H1 (cell line): Measurements from ENCODE around the gene LRFN3. TPM values are rescaled to one million over a fixed set of nuclear protein-coding genes. Genes with fewer than 3 reads are reported as not detected.

Experiments used
- CTCF ChIA-PET: fragments of 300-600 bp; sonication (Branson Sonifier 250); formaldehyde crosslinking; loops from one replicate; lab custom pipeline; 2021; ENCODE audit not compliant: partially characterized antibody; lab: Charles Lee
- POLR2A ChIA-PET: fragments of 300-600 bp; sonication (Branson Sonifier 250); formaldehyde crosslinking; loops from one replicate; lab custom pipeline; 2021; ENCODE audit warnings: inconsistent platforms; ENCODE audit not compliant: partially characterized antibody; lab: Charles Lee
- DNase-seq, 2 experiments: peaks; one replicate each; pipeline versions ENCODE4 v3.0.0 to v3.0.0-alpha.2; 2010 to 2022; ENCODE audit warnings: low spot score in 2 of 2, low read depth in 1 of 2, mixed read lengths in 1 of 2
- FAIRE-seq: peaks from 2 replicates; lab custom pipeline; 2011; peaks lifted over from hg19 to GRCh38; lab: Jason Lieb, UNC
- H2AFZ ChIP-seq: 2 replicates; pipeline ENCODE4 v1.8.1; 2012; ENCODE audit warnings: low read length, inconsistent platforms
- H2AK5ac ChIP-seq: 2 replicates; pipeline ENCODE4 v1.6.1; 2013; ENCODE audit warnings: low read depth, low read length
- H2BK120ac ChIP-seq: replicated peaks from 2 replicates; pipeline ENCODE3; 2013; ENCODE audit warnings: low read depth, low read length, inconsistent platforms
- H2BK12ac ChIP-seq: 2 replicates; pipeline ENCODE4 v1.6.1; 2013; ENCODE audit warnings: low read depth, low read length
- H2BK15ac ChIP-seq: 2 replicates; pipeline ENCODE4 v1.6.1; 2013; ENCODE audit warnings: low read length
- H2BK20ac ChIP-seq: 2 replicates; pipeline ENCODE4 v1.6.1; 2013; ENCODE audit warnings: low read length
- H2BK5ac ChIP-seq: 2 replicates; pipeline ENCODE4 v1.6.1; 2013; ENCODE audit warnings: low read depth, low read length
- H3K14ac ChIP-seq: 2 replicates; pipeline ENCODE4 v1.6.1; 2013; ENCODE audit warnings: inconsistent platforms; ENCODE audit not compliant: insufficient read length
- H3K18ac ChIP-seq: 2 replicates; pipeline ENCODE4 v1.6.1; 2013; ENCODE audit warnings: low read length; ENCODE audit errors: extremely low read depth
- H3K23ac ChIP-seq: 2 replicates; pipeline ENCODE4 v1.6.1; 2013; ENCODE audit warnings: inconsistent platforms; ENCODE audit not compliant: insufficient read length
- H3K23me2 ChIP-seq: 2 replicates; pipeline ENCODE4 v1.6.1; 2013; ENCODE audit warnings: low read depth, low read length
- H3K27ac ChIP-seq: 2 replicates; pipeline ENCODE4 v1.6.1; 2011; ENCODE audit warnings: low read depth, low read length, inconsistent platforms
- H3K27me3 ChIP-seq, 4 experiments: replicated peaks in 1 of 4; 1 replicate in 1 of 4; 2 replicates in 3 of 4; pipeline versions ENCODE4 v1.6.1 to v1.8.1; 2011 to 2013; ENCODE audit warnings: low read length in 3 of 4, mild to moderate bottlenecking in 3 of 4, inconsistent platforms in 2 of 4, mixed read lengths in 2 of 4, moderate library complexity in 1 of 4; ENCODE audit not compliant: control insufficient read depth in 3 of 4, insufficient read depth in 3 of 4; ENCODE audit errors: extremely low read depth in 1 of 4
- H3K36me3 ChIP-seq, 4 experiments: 2 replicates each; pipeline versions ENCODE4 v1.6.1 to v1.8.1; 2011 to 2013; ENCODE audit warnings: mild to moderate bottlenecking in 4 of 4, low read length in 3 of 4, moderate library complexity in 2 of 4, control low read depth in 1 of 4, inconsistent platforms in 1 of 4; ENCODE audit not compliant: insufficient read depth in 4 of 4, control insufficient read depth in 2 of 4
- H3K4ac ChIP-seq: replicated peaks from 2 replicates; pipeline ENCODE3; 2013; ENCODE audit warnings: low read length, low read depth, mixed read lengths, inconsistent platforms; ENCODE audit not compliant: insufficient read length
- H3K4me1 ChIP-seq, 4 experiments: replicated peaks in 1 of 4; 1 replicate in 1 of 4; 2 replicates in 3 of 4; pipeline versions ENCODE4 v1.6.1 to v1.8.1; 2011 to 2013; ENCODE audit warnings: low read length in 3 of 4, inconsistent platforms in 2 of 4, mixed read lengths in 1 of 4; ENCODE audit not compliant: insufficient read depth in 4 of 4, control insufficient read depth in 3 of 4
- H3K4me2 ChIP-seq, 2 experiments: 2 replicates each; pipeline versions ENCODE4 v1.6.1 to v1.8.1; 2011 to 2013; ENCODE audit warnings: low read depth in 2 of 2, low read length in 2 of 2, control low read depth in 1 of 2, inconsistent platforms in 1 of 2, mild to moderate bottlenecking in 1 of 2; ENCODE audit not compliant: insufficient read depth in 1 of 2
- H3K4me3 ChIP-seq, 4 experiments: fragments of 200-600, 300-600 bp in 1 of 4; sonication (generic), shearing (Covaris generic), sonication (Bioruptor Twin) in 1 of 4; 2 replicates each; pipeline versions ENCODE4 v1.5.1 to v1.8.1; 2011 to 2016; ENCODE audit warnings: low read length in 4 of 4, low read depth in 3 of 4, control low read depth in 2 of 4, inconsistent platforms in 2 of 4, mild to moderate bottlenecking in 2 of 4, mixed read lengths in 1 of 4, moderate library complexity in 1 of 4; ENCODE audit not compliant: insufficient read depth in 2 of 4; ENCODE audit errors: extremely low read depth in 1 of 4
- H3K56ac ChIP-seq: replicated peaks from 2 replicates; pipeline ENCODE3; 2013; ENCODE audit warnings: low read depth, mild to moderate bottlenecking, mixed read lengths, low read length, inconsistent platforms; ENCODE audit not compliant: insufficient read length
- H3K79me1 ChIP-seq: 2 replicates; pipeline ENCODE4 v1.6.1; 2013; ENCODE audit warnings: low read depth, low read length, control low read depth
- H3K79me2 ChIP-seq, 2 experiments: 2 replicates each; pipeline versions ENCODE4 v1.6.1 to v1.8.1; 2012 to 2013; ENCODE audit warnings: low read length in 2 of 2, mild to moderate bottlenecking in 2 of 2, inconsistent platforms in 1 of 2; ENCODE audit not compliant: insufficient read depth in 2 of 2, control insufficient read depth in 1 of 2
- H3K9ac ChIP-seq, 4 experiments: replicated peaks in 1 of 4; 1 replicate in 1 of 4; 2 replicates in 3 of 4; pipeline versions ENCODE4 v1.6.1 to v1.8.1; 2011 to 2013; ENCODE audit warnings: low read depth in 3 of 4, low read length in 3 of 4, control low read depth in 2 of 4, mild to moderate bottlenecking in 2 of 4, moderate library complexity in 2 of 4, inconsistent platforms in 1 of 4; ENCODE audit errors: extremely low read depth in 1 of 4
- H3K9me3 ChIP-seq, 2 experiments: 2 replicates each; pipeline versions ENCODE4 v1.6.1 to v1.8.1; 2012 to 2013; ENCODE audit warnings: mild to moderate bottlenecking in 2 of 2, moderate library complexity in 2 of 2, control low read depth in 1 of 2, inconsistent platforms in 1 of 2, low read depth in 1 of 2, low read length in 1 of 2, mixed read lengths in 1 of 2; ENCODE audit not compliant: insufficient read depth in 2 of 2
- H4K20me1 ChIP-seq, 2 experiments: replicated peaks in 1 of 2; 2 replicates each; pipeline versions ENCODE3 to v1.8.1; 2011 to 2013; ENCODE audit warnings: inconsistent platforms in 2 of 2, low read length in 2 of 2, mild to moderate bottlenecking in 1 of 2; ENCODE audit not compliant: insufficient read depth in 2 of 2, control insufficient read depth in 1 of 2
- H4K5ac ChIP-seq: 2 replicates; pipeline ENCODE4 v1.6.1; 2013; ENCODE audit warnings: low read length, low read depth, mixed read lengths, inconsistent platforms; ENCODE audit not compliant: insufficient read length
- H4K8ac ChIP-seq: 2 replicates; pipeline ENCODE4 v1.8.0; 2013; ENCODE audit warnings: mild to moderate bottlenecking, moderate library complexity, low read length, inconsistent platforms; ENCODE audit not compliant: insufficient read depth; ENCODE audit errors: extremely low read depth
- H4K91ac ChIP-seq: replicated peaks from 2 replicates; pipeline ENCODE3; 2013; ENCODE audit warnings: low read length, mixed read lengths, inconsistent platforms; ENCODE audit not compliant: insufficient read length
- BRCA1 ChIP-seq: IDR thresholded peaks from 2 replicates; pipeline ENCODE4 v1.6.1; 2012; ENCODE audit warnings: low read depth, low read length, improper control_type of control experiment
- HDAC2 ChIP-seq, 2 experiments: fragments of 300-600 bp in 1 of 2; sonication (generic) in 1 of 2; IDR thresholded peaks; 2 replicates each; pipeline ENCODE4 v1.6.1; 2011 to 2012; ENCODE audit warnings: low read depth in 2 of 2, low read length in 2 of 2, mild to moderate bottlenecking in 2 of 2, moderate library complexity in 2 of 2, borderline replicate concordance in 1 of 2, inconsistent platforms in 1 of 2
- JUND ChIP-seq: IDR thresholded peaks from 2 replicates; pipeline ENCODE4 v1.6.1; 2011; ENCODE audit warnings: mild to moderate bottlenecking, improper control_type of control experiment, low read length
- WGBS, 2 experiments: shearing (Covaris generic) in 1 of 2; methylation state at CpG; one replicate each; pipeline versions ENCODE4 v1.1.6 to v1.1.7; 2013 to 2015; ENCODE audit warnings: low lambda C conversion rate in 2 of 2, mixed read lengths in 2 of 2, inconsistent platforms in 1 of 2, low coverage in 1 of 2, missing lambda C conversion rate in 1 of 2; ENCODE audit not compliant: insufficient replicate concordance in 2 of 2, insufficient coverage in 1 of 2, insufficient read length in 1 of 2; ENCODE audit errors: extremely low coverage in 1 of 2, missing lambda C conversion rate in 1 of 2; 5-methylcytosine and 5-hydroxymethylcytosine counted together
- polyA plus RNA-seq, 7 experiments: library from polyadenylated mRNA; depleted of rRNA in 3 of 7; stranded (reverse) in 5 of 7; unstranded in 2 of 7; fragments of >200 nt in 5 of 7; fragments of 200-250 nt in 2 of 7; gene quantifications; 1 replicate in 5 of 7; 2 replicates in 1 of 7; 4 replicates in 1 of 7; pipeline versions ENCODE4 v1.2.1 to v1.2.3, GENCODE V29; 2011 to 2013; ENCODE audit warnings: missing spikeins in 2 of 7, mixed read lengths in 2 of 7
- total RNA-seq: library from RNA; stranded (reverse); fragmentation: NEBNext Ultra II Directional; extraction: Animal tissue kit (Norgen Biotek cat#: 25700); gene quantifications from 2 replicates; pipeline ENCODE4 v1.2.1, GENCODE V29; 2021

LRFN3 gene
- total and polyA plus RNA-seq, 2 of the 8 experiments (the other 6 are each of a cell fraction or from before 2014, with no cell fraction given) = 4.6 to 16.8 TPM

DNA sequence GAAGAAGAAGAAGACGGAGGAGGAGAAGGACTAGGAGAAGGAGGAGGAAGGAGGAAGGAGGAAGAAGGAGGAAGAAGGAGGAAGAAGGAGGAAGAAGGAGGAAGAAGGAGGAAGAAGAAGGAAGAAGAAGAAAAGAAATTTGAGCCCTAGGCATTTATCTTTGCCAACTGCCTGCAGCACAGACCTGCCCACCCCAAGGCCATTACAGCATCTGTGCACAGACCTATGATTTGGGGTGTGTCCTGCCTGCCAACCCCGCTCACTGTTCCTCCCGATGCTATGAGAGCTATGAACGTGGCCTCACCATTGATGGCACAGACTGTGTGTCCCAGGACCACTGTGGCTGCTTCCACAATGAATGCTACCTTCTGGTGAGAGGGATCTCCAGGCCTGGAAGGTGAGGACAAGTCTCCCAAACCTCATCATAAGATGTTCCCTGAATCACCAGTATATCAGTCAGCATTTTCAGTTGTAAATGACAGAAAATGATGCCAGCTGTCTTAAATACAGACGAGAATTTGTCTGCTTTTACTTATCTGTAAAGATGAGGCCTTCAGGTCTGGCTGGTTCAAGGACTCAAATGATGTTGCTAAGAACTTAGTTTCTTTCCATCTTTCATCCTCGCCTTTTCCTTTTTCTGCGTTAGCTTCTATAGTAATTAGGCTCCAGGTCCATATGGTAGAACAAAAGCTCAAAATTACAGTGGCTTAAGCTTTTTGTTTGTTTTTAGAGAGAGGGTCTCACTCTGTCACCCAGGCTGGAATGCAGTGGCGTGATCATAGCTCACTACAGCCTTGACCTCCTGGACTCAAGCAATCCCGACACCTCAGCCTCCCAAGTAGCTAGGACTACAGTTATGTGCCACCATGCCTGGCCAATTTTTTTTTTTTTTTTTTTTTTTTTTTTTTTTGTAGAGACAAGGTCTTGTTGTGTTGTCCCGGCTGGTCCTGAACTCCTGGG, 54.9 kb downstream of the LRFN3 start:
- H2BK20ac ChIP-seq = no peak overlapping the region
- no peak overlapping the region for H3K4me3 ChIP-seq
- H3K79me2 ChIP-seq = peaks cover 0 to 2% of the 10 kb centered on the region in 2 experiments; a peak in 2 of 4 replicates
- H3K23me2 ChIP-seq = peaks cover 11% of the 10 kb centered on the region; the same call in 1 of the 2 replicates
- no peak overlapping the region for H4K5ac ChIP-seq
- no peak overlapping the region for H2AFZ ChIP-seq
- no peak overlapping the region for H3K27ac ChIP-seq
- H2BK5ac ChIP-seq = no peak overlapping the region
- no peak overlapping the region for H2BK120ac ChIP-seq
- no peak overlapping the region for H4K8ac ChIP-seq
- H3K9me3 ChIP-seq = no peaks in the 10 kb centered on the region; a peak in 1 of 4 replicates
- H3K56ac ChIP-seq = no peak overlapping the region
- H2BK12ac ChIP-seq = no peak overlapping the region
- no peak for FAIRE-seq
- no peak overlapping the region for H3K9ac ChIP-seq
- H3K4me2 ChIP-seq = no peak overlapping the region
- POLR2A ChIA-PET = interaction anchor here (1.0 to 1.3 kb wide), 2 partner anchors 14 to 27 kb away, joined by 3 read pairs; no protein-coding TSS in a partner anchor
- H2AK5ac ChIP-seq = no peak overlapping the region
- 79% methylated on average over 10 of the region's 10 CpGs; no CpG with 5 or more reads in 1 of the 2 experiments for WGBS, 2 experiments
- H3K79me1 ChIP-seq = peaks cover 4% of the 10 kb centered on the region
- no peak overlapping the region for H4K91ac ChIP-seq
- H4K20me1 ChIP-seq = peaks cover 0 to under 1% of the 10 kb centered on the region in 2 experiments
- H3K14ac ChIP-seq = no peak overlapping the region
- H2BK15ac ChIP-seq = no peak overlapping the region
- H3K18ac ChIP-seq = no peak overlapping the region
- H3K23ac ChIP-seq = no peak overlapping the region
- H3K4me1 ChIP-seq = peaks cover 0 to 4% (median 1%) of the 10 kb centered on the region in 4 experiments; a peak in 4 of 7 replicates
- no peaks in the 10 kb centered on the region for H3K36me3 ChIP-seq
- H3K27me3 ChIP-seq = peaks cover 0 to 6% (median 5%) of the 10 kb centered on the region in 4 experiments; a peak in 4 of 7 replicates
- CTCF ChIA-PET = interaction anchor here (0.5 to 1.6 kb wide), 5 partner anchors 12 to 63 kb away, joined by 3 read pairs; partner anchors contain the start of gene SYNE4
- no peak overlapping the region for H3K4ac ChIP-seq
- no peak for DNase-seq
- TF ChIP-seq HDAC2 (IDR thresholded peaks at IDR 0.05; ENCODE audit: borderline replicate concordance in 1 of 2, low read depth in 2 of 2, low read length in 2 of 2) = no peak
- no peak for TF ChIP-seq BRCA1
- no peak for TF ChIP-seq JUND
